ENCODE data around the gene ZBTB46. TPM values are rescaled to one million over a fixed set of nuclear protein-coding genes. Genes with fewer than 3 reads are reported as not detected.

Gene ZBTB46
- total RNA-seq, 1 experiment from 2014 or later: 18.9 TPM

DNA sequence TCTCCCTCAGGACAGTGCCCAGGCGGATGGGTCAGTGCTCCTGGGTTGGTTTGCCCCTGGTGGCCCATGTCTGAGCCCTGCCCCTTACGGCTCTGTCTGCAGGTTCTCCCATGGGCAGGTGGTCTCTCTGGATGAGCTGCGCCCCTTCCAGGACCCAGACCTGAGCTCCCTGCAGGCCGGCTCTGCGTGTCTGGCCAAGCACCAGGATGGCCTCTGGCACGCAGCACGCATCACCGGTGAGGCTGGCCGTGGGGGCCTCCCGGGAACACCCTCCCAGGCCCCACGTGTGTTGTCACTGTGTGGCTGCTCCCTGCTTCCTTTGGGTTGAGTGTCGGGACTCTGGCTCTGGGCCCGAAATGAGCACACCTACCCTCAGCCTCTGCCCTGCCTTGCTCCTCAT, 97.9 kb downstream of the ZBTB46 start (continued):
- TF ChIP-seq ATF6 (CRISPR knock-in tag; IDR thresholded peaks at IDR 0.05): no peak
- TF ChIP-seq NR2C2 (CRISPR knock-in tag; IDR thresholded peaks at IDR 0.05): no peak
- TF ChIP-seq SMAD3 (CRISPR knock-in tag; IDR thresholded peaks at IDR 0.05; ENCODE audit: borderline replicate concordance): no peak
- no peak for TF ChIP-seq CREM (CRISPR knock-in tag; IDR thresholded peaks at IDR 0.05)
- no peak for TF ChIP-seq NFE2L1 (CRISPR knock-in tag; IDR thresholded peaks at IDR 0.05)
- TF ChIP-seq IRF1 (CRISPR knock-in tag; IDR thresholded peaks at IDR 0.05): no peak
- TF ChIP-seq ZBTB43 (CRISPR knock-in tag; IDR thresholded peaks at IDR 0.05): no peak
- no peak for TF ChIP-seq GTF2I (CRISPR knock-in tag; conservative IDR thresholded peaks at IDR 0.05)
- TF ChIP-seq, protein P1, sequence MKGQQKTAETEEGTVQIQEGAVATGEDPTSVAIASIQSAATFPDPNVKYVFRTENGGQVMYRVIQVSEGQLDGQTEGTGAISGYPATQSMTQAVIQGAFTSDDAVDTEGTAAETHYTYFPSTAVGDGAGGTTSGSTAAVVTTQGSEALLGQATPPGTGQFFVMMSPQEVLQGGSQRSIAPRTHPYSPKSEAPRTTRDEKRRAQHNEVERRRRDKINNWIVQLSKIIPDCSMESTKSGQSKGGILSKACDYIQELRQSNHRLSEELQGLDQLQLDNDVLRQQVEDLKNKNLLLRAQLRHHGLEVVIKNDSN (CRISPR knock-in tag; IDR thresholded peaks at IDR 0.05): no peak

DNA sequence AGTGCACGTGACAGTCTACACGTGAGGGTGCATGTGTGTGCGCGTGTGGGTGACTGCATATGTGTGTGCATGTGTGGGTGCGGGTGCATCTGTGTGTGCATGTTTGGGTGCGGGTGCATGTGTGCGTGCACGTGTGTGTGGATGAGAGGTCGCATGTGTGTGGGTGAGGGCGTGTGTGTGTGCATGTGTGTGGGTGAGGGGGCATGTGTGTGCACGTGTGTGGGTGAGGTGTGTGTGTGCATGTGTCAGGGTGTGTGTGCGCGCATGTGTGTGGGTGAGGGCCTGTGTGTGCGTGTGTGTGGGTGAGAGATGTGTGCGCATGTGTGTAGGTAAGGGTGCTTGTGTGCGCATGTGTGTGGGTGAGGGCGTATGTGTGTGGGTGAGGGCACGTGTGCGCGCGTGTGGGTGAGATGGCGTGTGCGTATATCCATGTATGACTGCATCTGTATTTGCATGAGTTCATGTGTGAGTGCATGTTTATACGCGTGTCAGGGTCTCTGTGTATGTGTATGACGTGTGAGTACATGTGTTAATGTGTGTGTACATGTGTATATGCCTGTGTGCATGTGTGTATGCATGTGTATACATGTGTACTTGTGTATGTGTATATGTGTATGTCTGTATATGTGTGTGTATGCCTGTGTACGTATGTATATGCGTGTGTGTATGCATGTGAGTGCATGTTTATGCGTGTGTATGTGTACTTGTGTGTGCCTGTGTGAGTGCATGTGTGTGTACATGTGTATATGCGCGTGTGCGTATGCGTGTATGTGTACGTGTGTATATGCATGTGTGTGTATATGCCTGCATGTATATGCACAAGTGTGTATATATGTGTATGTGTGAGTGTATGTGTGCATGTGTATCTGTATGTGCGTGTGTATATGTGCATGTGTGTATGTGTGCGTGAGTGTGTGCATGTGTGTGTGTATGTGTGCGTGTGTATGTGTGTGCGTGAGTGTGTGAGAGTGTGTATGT, 98.7 kb downstream of the ZBTB46 start:
- no peaks in the 10 kb centered on the region for H3K9me3 Mint-ChIP-seq
- H3K4me3 Mint-ChIP-seq: no peak overlapping the region
- TF ChIP-seq AR (CRISPR knock-in tag; IDR thresholded peaks at IDR 0.05) (no peak), EMX1 (CRISPR knock-in tag; IDR thresholded peaks at IDR 0.05) (no peak), MLX (CRISPR knock-in tag; IDR thresholded peaks at IDR 0.05) (no peak), ELF4 (CRISPR knock-in tag; IDR thresholded peaks at IDR 0.05; ENCODE audit: low read depth) (no peak), NFE2L1 (CRISPR knock-in tag; IDR thresholded peaks at IDR 0.05) (no peak)
- TF ChIP-seq, protein P2, sequence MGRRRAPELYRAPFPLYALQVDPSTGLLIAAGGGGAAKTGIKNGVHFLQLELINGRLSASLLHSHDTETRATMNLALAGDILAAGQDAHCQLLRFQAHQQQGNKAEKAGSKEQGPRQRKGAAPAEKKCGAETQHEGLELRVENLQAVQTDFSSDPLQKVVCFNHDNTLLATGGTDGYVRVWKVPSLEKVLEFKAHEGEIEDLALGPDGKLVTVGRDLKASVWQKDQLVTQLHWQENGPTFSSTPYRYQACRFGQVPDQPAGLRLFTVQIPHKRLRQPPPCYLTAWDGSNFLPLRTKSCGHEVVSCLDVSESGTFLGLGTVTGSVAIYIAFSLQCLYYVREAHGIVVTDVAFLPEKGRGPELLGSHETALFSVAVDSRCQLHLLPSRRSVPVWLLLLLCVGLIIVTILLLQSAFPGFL (CRISPR knock-in tag; IDR thresholded peaks at IDR 0.05; ENCODE audit: borderline replicate concordance): no peak
- DNase-seq (ENCODE audit: low spot score) (no peak), ATAC-seq (no peak)
- H3K27ac Mint-ChIP-seq: no peak overlapping the region
- H3K36me3 Mint-ChIP-seq: peaks cover 8% of the 10 kb centered on the region; the same call in 1 of the 2 replicates
- H3K4me1 Mint-ChIP-seq: no peaks in the 10 kb centered on the region
- ChIA-PET CTCF (no interaction called here), POLR2A (no interaction called here)
- no peaks in the 10 kb centered on the region for H3K27me3 Mint-ChIP-seq (ENCODE audit: low read depth)
